Stimulated activated CD8-positive, alpha-beta memory T cell treated with anti-CD3 and anti-CD28 coated beads, Interleukin-7, amount 100 ng/mL, for 1 hour (primary cell): ENCODE results near the gene MACROH2A1.

Experiments used
- DNase-seq, 2 donors: peaks; one replicate each; pipeline ENCODE4 v3.0.0-alpha.2; 2020; ENCODE audit warnings: low read depth in 2 of 2

MACROH2A1 gene

GRCh38 chr5:135313946-135314345, 85.1 kb downstream of the MACROH2A1 start:
- DNase-seq, result no peak

- DNase-seq, result no peak
These were observed 85.6 kb downstream of the MACROH2A1 start for GRCh38 chr5:135313405-135313804.

- DNase-seq, result no peak
These were observed 86.6 kb downstream of the MACROH2A1 start for GRCh38 chr5:135312255-135312935.

GRCh38 chr5:135310328-135310989, 88.6 kb downstream of the MACROH2A1 start:
- DNase-seq, result no peak

- DNase-seq, result no peak
These were observed 89.4 kb downstream of the MACROH2A1 start for GRCh38 chr5:135309391-135310327.

DNA sequence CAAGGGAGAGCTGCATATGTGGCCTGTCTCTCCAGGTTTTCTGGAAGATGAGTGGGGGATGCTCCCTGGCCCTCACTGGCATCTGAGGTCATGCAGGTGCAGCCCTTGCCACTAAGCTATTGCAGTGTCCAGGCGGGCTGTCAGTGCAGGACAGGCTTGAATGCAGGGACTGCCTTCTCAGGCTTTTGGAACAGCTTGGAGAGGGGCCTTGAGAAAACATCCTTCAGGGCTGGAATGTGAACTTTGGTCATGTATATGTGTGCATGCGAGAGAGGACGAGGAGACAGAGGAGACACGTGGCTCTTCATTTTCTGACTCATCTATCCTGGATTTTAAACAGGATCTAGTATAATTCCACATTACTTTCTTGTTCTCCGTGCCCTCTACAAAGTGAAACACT, 90.3 kb downstream of the MACROH2A1 start:
- no peak for DNase-seq

DNA sequence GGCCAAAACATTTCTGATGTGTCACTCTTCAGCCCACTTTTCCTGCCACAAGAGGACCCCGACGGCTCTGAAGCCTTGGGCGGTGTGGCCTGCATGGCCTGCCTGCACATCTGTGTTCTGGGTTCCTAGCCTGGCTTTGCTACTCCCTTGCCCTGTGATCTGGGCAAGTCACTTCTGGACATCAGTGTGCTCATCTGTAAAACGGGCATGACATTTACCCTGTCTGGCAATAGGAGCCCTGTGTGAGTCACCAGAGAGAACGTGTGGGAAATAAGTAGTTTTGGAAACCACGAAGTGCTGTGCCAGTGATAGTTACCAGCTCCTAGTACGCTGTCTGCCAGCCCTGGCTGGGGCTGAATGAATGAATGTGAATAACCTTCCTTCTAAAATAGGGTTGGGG, 90.8 kb downstream of the MACROH2A1 start:
- no peak for DNase-seq

DNA sequence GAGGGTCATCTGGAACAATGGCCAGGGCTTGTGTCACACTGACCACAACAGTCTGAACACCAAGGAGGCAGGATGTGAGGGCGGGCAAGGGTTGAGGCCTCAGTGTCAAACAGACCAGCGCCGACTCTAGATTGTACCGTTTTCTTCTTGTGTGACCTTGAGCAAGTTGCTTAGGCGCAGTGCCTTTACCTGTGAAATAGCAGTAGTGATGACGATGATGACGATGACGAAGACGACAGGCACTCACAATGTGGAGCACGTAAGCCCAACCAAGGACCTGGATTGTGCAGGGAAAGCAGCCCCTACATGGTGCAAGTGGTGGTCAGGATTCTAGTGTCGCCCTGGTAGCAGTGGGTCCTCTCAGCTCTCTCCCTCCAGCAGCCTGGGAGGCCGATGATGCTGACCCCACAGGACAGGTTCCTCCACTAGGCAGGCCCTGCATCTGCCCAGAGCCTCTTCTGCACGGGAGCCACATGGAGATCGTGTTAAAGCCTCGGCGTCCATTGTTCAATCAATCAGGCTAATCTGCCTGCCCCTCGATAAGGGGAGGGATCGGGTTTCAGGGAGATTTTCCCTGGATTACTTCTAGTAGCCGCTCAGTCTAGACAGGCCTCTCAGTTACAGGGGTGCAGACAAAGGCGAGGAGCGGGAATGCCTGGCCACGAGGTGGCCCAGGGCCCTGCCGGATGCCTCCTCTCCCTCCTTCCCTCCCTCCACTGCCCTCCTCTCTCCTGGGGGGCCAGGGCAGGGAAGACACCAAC, 91.7 kb downstream of the MACROH2A1 start:
- DNase-seq, result no peak

DNA sequence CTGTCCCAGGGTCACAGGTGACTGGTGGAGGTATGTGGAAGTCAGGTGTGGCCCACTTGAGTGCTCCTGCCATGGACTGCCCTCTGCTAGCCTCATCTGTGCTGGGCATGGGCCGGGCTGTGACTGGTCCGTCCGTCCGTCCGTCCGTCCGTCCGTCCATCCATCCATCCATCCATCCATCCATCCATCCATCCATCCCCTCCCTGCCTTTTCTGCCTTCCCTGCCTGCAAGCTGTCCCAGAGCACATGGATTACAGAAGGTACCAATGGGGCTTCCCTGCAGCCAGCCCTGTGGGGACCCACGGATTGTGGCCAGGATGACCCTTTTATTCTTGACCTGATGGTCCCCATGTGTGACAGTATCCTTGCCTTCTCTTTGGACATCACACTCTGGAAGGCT, 92.5 kb downstream of the MACROH2A1 start:
- DNase-seq, result no peak

DNA sequence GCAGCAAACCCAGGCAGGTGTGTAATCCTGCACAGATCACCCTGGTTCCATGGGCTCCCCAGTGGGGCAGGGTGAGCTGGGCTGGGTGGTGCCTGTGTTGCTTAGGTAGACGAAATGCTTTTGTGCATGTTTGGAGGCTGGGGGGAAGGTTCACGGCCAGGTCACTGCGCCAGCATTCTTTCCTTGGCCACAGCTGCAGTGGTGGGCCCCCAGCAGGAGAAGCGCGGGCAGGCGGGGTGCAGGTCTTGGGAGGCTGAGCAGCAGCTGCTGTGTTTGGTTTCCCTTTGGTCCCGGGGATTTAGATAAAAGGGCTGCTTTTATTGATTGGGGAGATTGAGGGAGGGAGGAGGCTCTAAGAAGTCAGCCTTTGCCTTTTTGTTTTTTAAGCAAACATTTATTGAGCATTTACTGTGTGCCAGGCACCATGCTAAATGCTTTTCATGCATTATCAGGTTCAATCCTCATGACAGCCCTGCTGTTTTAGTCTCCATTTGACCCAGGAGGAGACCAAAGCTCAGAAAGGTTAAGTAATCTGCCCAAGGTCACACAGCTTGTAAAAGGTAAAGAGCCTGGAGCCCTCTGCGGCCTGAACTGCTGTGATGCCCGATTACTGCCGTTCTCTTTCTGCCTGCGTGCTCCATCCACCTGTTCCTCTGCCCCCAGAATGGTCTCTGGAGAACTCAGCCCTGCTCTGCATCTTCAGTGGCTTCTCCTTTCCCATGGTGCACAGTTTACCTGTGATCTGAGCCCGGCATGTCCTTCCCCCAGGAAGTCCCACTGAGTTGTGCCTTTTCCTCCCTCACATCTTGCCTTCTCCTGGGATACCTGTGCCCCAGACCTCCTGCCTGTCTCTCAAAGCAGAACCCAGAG, 94.4 kb downstream of the MACROH2A1 start:
- DNase-seq, result no peak

DNA sequence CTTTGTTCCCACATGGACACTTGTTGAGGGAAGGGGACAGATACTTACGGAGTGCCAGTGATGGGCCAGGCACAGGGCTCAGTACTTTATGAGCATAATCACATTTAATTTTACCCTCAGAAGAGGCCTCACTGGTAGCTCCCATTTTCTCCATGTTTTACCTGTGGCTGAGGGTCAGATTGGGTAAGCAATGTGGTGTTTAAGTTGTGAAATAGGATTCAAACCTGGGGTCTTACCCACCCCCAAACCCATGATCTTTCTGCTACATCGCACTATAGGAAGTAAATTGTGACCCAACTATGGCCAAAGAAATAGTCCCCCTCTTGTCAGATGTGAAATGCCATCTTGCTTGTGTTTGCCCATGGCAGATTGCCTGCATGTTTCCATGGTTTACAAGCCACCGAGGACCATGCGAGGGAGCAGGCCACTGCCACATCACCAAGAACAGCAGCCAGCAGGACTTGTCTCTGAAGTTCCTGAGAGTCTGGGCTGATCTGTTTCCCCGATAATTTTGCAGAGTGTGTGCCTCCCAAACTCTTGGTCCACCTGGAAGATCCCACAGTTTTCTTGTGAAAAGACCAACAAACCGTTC, 95.4 kb downstream of the MACROH2A1 start:
- DNase-seq, result no peak

DNA sequence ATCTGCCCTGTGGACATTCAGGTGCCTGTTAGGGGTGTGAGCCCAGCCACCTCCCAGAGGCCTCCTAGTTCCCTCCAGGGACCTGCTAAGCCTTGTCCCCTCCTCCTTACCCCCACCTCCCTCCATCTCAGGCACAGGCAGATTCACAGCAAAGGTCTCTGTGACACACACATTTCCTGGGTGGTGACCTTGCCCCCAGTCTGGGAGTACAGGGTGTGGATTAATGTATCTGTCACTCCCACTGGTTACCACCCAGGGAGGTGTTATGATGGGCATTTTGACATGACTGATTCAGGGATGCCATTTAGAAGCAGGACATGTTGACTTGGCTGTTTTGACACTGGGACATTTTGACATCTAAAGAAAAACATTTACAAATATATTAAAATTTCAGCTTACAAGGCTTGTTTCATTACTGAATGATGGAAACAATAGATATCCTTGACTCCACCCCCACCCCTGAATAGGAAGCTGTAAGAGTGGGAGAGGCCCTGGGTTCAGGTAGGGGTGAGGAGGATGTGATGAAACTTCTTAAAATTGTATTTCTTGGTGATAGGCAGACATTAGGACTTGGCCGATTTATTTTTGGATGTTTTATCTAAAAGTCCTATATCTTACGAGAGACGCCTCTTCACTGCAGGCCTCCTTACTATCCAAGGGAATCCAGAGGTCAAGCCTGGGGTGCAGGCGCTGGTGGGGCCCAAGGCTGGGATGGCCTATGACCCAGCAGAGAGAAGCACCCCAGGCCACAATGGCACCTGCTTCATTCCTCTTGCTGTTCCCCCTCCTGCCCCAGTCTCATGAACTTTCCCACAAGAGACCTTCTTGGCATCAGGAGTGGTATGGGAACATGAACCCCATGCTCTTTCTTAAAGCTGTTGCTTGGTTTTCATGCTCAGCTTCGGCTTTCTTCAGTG, 101.9 kb downstream of the MACROH2A1 start:
- DNase-seq, result no peak

DNA sequence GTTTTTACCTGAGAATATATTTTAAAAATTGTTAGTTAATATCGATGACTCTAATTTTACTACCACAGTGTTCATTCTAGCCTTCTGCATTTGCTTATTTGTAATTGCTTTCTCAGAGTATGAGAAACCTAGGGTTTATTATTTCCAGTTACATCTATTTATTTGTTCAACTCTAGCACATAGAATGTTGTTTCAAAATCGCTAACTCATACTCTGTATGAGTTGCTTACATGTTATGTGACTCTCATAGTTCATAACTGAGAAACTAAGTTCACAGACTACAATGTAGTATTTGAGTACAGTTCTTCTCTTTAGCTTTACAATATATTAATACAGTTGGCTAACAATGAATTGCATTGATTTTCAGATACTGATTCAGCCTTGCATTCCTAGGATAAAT, 103.2 kb downstream of the MACROH2A1 start:
- DNase-seq, result no peak

DNA sequence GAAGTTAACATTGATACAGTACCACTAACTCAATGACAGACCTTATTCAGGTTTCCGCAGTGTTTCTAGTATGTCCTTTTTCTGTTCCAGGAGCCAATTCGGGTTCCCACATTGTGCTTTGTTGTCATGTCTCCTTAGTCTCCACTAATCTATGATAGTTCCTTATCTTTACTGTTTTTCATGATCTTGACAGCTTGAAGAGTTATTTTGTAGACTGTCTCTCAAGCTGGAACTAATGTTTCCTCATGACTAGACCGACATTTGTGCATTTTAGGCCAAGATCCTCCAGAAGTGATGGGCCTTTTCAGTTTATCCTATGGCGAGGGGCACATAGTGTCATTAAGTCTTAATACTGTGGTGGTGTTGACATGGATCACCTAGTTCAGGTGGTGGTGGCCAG, 104.2 kb downstream of the MACROH2A1 start:
- no peak for DNase-seq

GRCh38 chr5:135289651-135290050, 109.4 kb downstream of the MACROH2A1 start:
- DNase-seq, result no peak

- no peak for DNase-seq
These were observed 111.5 kb downstream of the MACROH2A1 start for GRCh38 chr5:135287551-135287950.
